WTC11 (cell line): ENCODE measurements around the gene PRR20G. TPM values are rescaled to one million over a fixed set of nuclear protein-coding genes. Genes with fewer than 3 reads are reported as not detected.

Experiments
- ATAC-seq: fragments of 200-7000 bp; cut with Tn5 transposase; 2 replicates; pipeline ENCODE4 v1.10.0; 2021; ENCODE audit warnings: mild to moderate bottlenecking, moderate library complexity
- CTCF ChIA-PET: fragments of 300-600 bp; sonication (Branson Sonifier 250); formaldehyde crosslinking; loops from one replicate; lab custom pipeline; 2021; ENCODE audit warnings: antibody characterized with exemption; lab: Charles Lee
- POLR2A ChIA-PET: fragments of 350-600 bp; sonication (Branson Sonifier 250); formaldehyde crosslinking; loops from one replicate; lab custom pipeline; 2021; ENCODE audit warnings: antibody characterized with exemption; lab: Charles Lee
- DNase-seq: peaks from one replicate; pipeline ENCODE4 v3.0.0; 2021; ENCODE audit warnings: low spot score
- H3K27ac Mint-ChIP-seq: 2 replicates; pipeline ENCODE4 v1.8.0; 2021; ENCODE audit warnings: mixed read lengths
- H3K27me3 Mint-ChIP-seq: 2 replicates; pipeline ENCODE4 v1.8.0; 2021; ENCODE audit warnings: low read depth, mild to moderate bottlenecking, moderate library complexity, mixed read lengths
- H3K36me3 Mint-ChIP-seq: 2 replicates; pipeline ENCODE4 v1.8.0; 2021; ENCODE audit warnings: mixed read lengths
- H3K4me1 Mint-ChIP-seq: 2 replicates; pipeline ENCODE4 v1.8.0; 2022; ENCODE audit warnings: mixed read lengths
- H3K4me3 Mint-ChIP-seq: 2 replicates; pipeline ENCODE4 v1.8.0; 2021; ENCODE audit warnings: mild to moderate bottlenecking, moderate library complexity, mixed read lengths
- H3K9me3 Mint-ChIP-seq: 2 replicates; pipeline ENCODE4 v1.8.0; 2021; ENCODE audit warnings: mixed read lengths
- CBFB ChIP-seq: sonication (generic); formaldehyde crosslinking; IDR thresholded peaks from 2 replicates; pipeline ENCODE4 v1.8.1; 2022; ENCODE audit warnings: mild to moderate bottlenecking, low read depth, missing genetic modification reagents
- CREM ChIP-seq: sonication (generic); formaldehyde crosslinking; IDR thresholded peaks from 2 replicates; pipeline ENCODE4 v1.8.1; 2022; ENCODE audit warnings: mild to moderate bottlenecking, missing genetic modification reagents, moderate library complexity
- ESRRA ChIP-seq: sonication (generic); formaldehyde crosslinking; IDR thresholded peaks from 2 replicates; pipeline ENCODE4 v1.8.1; 2022; ENCODE audit warnings: mild to moderate bottlenecking, missing genetic modification reagents, borderline replicate concordance
- ETV6 ChIP-seq: sonication (generic); formaldehyde crosslinking; IDR thresholded peaks from 2 replicates; pipeline ENCODE4 v1.8.1; 2022; ENCODE audit warnings: mild to moderate bottlenecking, missing genetic modification reagents
- GABPB1 ChIP-seq: sonication (generic); formaldehyde crosslinking; IDR thresholded peaks from 2 replicates; pipeline ENCODE4 v1.8.1; 2023; ENCODE audit warnings: mild to moderate bottlenecking, missing genetic modification reagents
- GRHL2 ChIP-seq: fragments of 250-450 bp; sonication (Bioruptor Pico); IDR thresholded peaks from 2 replicates; pipeline ENCODE4 v1.8.0; 2022; ENCODE audit warnings: mild to moderate bottlenecking, moderate library complexity; ENCODE audit not compliant: insufficient replicate concordance, severe bottlenecking
- JAZF1 ChIP-seq: fragments of 250-450 bp; sonication (Bioruptor Pico); IDR thresholded peaks from 2 replicates; pipeline ENCODE4 v1.9.0; 2021; ENCODE audit warnings: moderate library complexity, mild to moderate bottlenecking, inconsistent platforms
- KAT7 ChIP-seq: sonication (generic); formaldehyde crosslinking; IDR thresholded peaks from 2 replicates; pipeline ENCODE4 v1.8.1; 2023; ENCODE audit warnings: missing genetic modification reagents, mild to moderate bottlenecking, borderline replicate concordance
- MYBL2 ChIP-seq: sonication (generic); formaldehyde crosslinking; IDR thresholded peaks from 2 replicates; pipeline ENCODE4 v1.8.1; 2023; ENCODE audit warnings: mild to moderate bottlenecking, moderate library complexity, missing genetic modification reagents
- NFYB ChIP-seq: sonication (generic); formaldehyde crosslinking; conservative IDR thresholded peaks from 2 replicates; pipeline ENCODE4 v1.8.0; 2022; ENCODE audit warnings: low read depth, missing genetic modification reagents
- NR1H2 ChIP-seq: sonication (generic); formaldehyde crosslinking; IDR thresholded peaks from 2 replicates; pipeline ENCODE4 v1.9.0; 2021; ENCODE audit warnings: mild to moderate bottlenecking, moderate library complexity, missing genetic modification reagents
- NR3C1 ChIP-seq: sonication (generic); formaldehyde crosslinking; conservative IDR thresholded peaks from 2 replicates; pipeline ENCODE4 v1.8.1; 2023; ENCODE audit warnings: low read depth, mild to moderate bottlenecking, missing genetic modification reagents
- RELA ChIP-seq: sonication (generic); formaldehyde crosslinking; IDR thresholded peaks from 2 replicates; pipeline ENCODE4 v1.8.1; 2022; ENCODE audit warnings: missing genetic modification reagents, mild to moderate bottlenecking, borderline replicate concordance
- SP1 ChIP-seq: sonication (generic); formaldehyde crosslinking; conservative IDR thresholded peaks from 2 replicates; pipeline ENCODE4 v1.8.1; 2022; ENCODE audit warnings: missing genetic modification reagents
- TEAD4 ChIP-seq: sonication (generic); formaldehyde crosslinking; IDR thresholded peaks from 2 replicates; pipeline ENCODE4 v1.8.0; 2022; ENCODE audit warnings: mild to moderate bottlenecking, missing genetic modification reagents
- ZNF219 ChIP-seq: sonication (generic); formaldehyde crosslinking; IDR thresholded peaks from 2 replicates; pipeline ENCODE4 v1.8.0; 2023; ENCODE audit warnings: missing genetic modification reagents, mild to moderate bottlenecking, borderline replicate concordance
- ZNF232 ChIP-seq: sonication (generic); formaldehyde crosslinking; IDR thresholded peaks from 2 replicates; pipeline ENCODE4 v1.8.0; 2022; ENCODE audit warnings: mild to moderate bottlenecking, missing genetic modification reagents
- total RNA-seq: library from RNA; stranded (reverse); gene quantifications from 3 replicates; pipeline ENCODE4 v1.2.3, GENCODE V29; 2021
- TF ChIP-seq, protein P1 (sequence below): fragments of 250-450 bp; sonication (Bioruptor Pico); IDR thresholded peaks from 2 replicates; pipeline ENCODE4 v1.9.0; 2021; ENCODE audit warnings: mild to moderate bottlenecking, borderline replicate concordance
- TF ChIP-seq, protein P2 (sequence below): sonication (generic); formaldehyde crosslinking; IDR thresholded peaks from 2 replicates; pipeline ENCODE4 v1.8.0; 2023; ENCODE audit warnings: mild to moderate bottlenecking, missing genetic modification reagents
- TF ChIP-seq, protein P3 (sequence below): fragments of 250-450 bp; sonication (Bioruptor Pico); IDR thresholded peaks from 2 replicates; pipeline ENCODE4 v1.9.0; 2021; ENCODE audit warnings: mild to moderate bottlenecking
- TF ChIP-seq, protein P4 (sequence below): sonication (generic); formaldehyde crosslinking; IDR thresholded peaks from 2 replicates; pipeline ENCODE4 v1.8.1; 2023; ENCODE audit warnings: mild to moderate bottlenecking, missing genetic modification reagents, moderate library complexity
- TF ChIP-seq, protein P5 (sequence below): sonication (generic); formaldehyde crosslinking; IDR thresholded peaks from 2 replicates; pipeline ENCODE4 v1.8.1; 2022; ENCODE audit warnings: mild to moderate bottlenecking, moderate library complexity, missing genetic modification reagents
- TF ChIP-seq, protein P6 (sequence below): sonication (generic); formaldehyde crosslinking; conservative IDR thresholded peaks from 2 replicates; pipeline ENCODE4 v1.8.1; 2022; ENCODE audit warnings: mild to moderate bottlenecking, missing genetic modification reagents
- TF ChIP-seq, protein P7 (sequence below): sonication (generic); formaldehyde crosslinking; IDR thresholded peaks from 2 replicates; pipeline ENCODE4 v1.8.1; 2022; ENCODE audit warnings: low read depth, missing genetic modification reagents, borderline replicate concordance

PRR20G gene
- total RNA-seq, 1 experiment from 2014 or later = not detected

DNA sequence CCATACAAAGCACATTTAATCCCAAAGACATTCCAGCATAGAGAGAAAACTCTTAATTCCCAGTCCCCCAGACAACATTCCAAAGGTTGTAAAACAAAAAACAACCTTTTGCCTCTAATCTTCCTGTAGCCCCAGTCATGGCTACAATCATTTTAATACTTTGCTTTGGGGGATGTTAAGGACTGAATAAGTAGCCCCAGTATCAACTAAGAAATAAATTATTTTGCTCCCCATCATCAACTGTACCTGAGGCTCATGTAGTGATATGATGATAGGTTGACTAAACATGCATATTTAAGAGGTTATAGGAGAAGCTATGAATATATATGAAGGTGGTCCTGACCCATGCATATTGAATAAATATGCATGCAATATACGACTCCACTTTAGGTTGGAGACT, 40.6 kb downstream of the PRR20G start (continued):
- TF ChIP-seq, protein P1, sequence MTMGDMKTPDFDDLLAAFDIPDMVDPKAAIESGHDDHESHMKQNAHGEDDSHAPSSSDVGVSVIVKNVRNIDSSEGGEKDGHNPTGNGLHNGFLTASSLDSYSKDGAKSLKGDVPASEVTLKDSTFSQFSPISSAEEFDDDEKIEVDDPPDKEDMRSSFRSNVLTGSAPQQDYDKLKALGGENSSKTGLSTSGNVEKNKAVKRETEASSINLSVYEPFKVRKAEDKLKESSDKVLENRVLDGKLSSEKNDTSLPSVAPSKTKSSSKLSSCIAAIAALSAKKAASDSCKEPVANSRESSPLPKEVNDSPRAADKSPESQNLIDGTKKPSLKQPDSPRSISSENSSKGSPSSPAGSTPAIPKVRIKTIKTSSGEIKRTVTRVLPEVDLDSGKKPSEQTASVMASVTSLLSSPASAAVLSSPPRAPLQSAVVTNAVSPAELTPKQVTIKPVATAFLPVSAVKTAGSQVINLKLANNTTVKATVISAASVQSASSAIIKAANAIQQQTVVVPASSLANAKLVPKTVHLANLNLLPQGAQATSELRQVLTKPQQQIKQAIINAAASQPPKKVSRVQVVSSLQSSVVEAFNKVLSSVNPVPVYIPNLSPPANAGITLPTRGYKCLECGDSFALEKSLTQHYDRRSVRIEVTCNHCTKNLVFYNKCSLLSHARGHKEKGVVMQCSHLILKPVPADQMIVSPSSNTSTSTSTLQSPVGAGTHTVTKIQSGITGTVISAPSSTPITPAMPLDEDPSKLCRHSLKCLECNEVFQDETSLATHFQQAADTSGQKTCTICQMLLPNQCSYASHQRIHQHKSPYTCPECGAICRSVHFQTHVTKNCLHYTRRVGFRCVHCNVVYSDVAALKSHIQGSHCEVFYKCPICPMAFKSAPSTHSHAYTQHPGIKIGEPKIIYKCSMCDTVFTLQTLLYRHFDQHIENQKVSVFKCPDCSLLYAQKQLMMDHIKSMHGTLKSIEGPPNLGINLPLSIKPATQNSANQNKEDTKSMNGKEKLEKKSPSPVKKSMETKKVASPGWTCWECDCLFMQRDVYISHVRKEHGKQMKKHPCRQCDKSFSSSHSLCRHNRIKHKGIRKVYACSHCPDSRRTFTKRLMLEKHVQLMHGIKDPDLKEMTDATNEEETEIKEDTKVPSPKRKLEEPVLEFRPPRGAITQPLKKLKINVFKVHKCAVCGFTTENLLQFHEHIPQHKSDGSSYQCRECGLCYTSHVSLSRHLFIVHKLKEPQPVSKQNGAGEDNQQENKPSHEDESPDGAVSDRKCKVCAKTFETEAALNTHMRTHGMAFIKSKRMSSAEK (CRISPR knock-in tag) = no peak
- TF ChIP-seq KAT7 (CRISPR knock-in tag) (no peak), ZNF232 (CRISPR knock-in tag) (no peak), ZNF219 (CRISPR knock-in tag) (no peak), ETV6 (CRISPR knock-in tag) (no peak), NFYB (CRISPR knock-in tag) (no peak)
- TF ChIP-seq, protein P2, sequence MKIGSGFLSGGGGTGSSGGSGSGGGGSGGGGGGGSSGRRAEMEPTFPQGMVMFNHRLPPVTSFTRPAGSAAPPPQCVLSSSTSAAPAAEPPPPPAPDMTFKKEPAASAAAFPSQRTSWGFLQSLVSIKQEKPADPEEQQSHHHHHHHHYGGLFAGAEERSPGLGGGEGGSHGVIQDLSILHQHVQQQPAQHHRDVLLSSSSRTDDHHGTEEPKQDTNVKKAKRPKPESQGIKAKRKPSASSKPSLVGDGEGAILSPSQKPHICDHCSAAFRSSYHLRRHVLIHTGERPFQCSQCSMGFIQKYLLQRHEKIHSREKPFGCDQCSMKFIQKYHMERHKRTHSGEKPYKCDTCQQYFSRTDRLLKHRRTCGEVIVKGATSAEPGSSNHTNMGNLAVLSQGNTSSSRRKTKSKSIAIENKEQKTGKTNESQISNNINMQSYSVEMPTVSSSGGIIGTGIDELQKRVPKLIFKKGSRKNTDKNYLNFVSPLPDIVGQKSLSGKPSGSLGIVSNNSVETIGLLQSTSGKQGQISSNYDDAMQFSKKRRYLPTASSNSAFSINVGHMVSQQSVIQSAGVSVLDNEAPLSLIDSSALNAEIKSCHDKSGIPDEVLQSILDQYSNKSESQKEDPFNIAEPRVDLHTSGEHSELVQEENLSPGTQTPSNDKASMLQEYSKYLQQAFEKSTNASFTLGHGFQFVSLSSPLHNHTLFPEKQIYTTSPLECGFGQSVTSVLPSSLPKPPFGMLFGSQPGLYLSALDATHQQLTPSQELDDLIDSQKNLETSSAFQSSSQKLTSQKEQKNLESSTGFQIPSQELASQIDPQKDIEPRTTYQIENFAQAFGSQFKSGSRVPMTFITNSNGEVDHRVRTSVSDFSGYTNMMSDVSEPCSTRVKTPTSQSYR (CRISPR knock-in tag) = no peak
- TF ChIP-seq, protein P3, sequence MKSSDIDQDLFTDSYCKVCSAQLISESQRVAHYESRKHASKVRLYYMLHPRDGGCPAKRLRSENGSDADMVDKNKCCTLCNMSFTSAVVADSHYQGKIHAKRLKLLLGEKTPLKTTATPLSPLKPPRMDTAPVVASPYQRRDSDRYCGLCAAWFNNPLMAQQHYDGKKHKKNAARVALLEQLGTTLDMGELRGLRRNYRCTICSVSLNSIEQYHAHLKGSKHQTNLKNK (CRISPR knock-in tag) = no peak

DNA sequence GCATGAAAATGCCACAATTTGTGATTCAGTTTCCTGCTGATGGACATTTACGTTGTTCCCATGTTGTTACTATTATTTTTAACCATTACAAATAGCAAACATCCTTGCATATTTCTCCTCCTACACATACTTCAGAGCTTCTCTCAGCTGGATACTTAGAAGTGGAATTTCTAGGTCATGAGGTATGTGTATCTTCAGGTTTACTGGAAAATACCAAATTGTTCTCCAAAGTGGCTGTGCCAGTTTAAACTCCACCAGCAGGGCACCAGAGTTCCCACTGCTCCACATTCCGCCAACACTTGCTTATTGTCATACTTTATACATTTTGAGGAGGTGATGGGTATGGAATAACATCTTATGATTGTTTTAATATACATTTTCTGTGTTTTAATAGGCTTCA, 49.2 kb downstream of the PRR20G start:
- Mint-ChIP-seq H3K36me3 (peaks cover 18% of the 10 kb centered on the region), H3K27me3 (peaks cover 4% of the 10 kb centered on the region), H3K27ac (no peak overlapping the region), H3K9me3 (peaks cover 34% of the 10 kb centered on the region), H3K4me1 (no peaks in the 10 kb centered on the region), H3K4me3 (no peak overlapping the region)
- CTCF ChIA-PET = no interaction called here
- DNase-seq = no peak
- POLR2A ChIA-PET = no interaction called here
- no peak for TF ChIP-seq SP1
- TF ChIP-seq JAZF1 (CRISPR knock-in tag) = no peak
- TF ChIP-seq, protein P4, sequence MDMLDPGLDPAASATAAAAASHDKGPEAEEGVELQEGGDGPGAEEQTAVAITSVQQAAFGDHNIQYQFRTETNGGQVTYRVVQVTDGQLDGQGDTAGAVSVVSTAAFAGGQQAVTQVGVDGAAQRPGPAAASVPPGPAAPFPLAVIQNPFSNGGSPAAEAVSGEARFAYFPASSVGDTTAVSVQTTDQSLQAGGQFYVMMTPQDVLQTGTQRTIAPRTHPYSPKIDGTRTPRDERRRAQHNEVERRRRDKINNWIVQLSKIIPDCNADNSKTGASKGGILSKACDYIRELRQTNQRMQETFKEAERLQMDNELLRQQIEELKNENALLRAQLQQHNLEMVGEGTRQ = no peak
- no peak for TF ChIP-seq TEAD4 (CRISPR knock-in tag)
- TF ChIP-seq GRHL2 (CRISPR knock-in tag) = no peak
- TF ChIP-seq CBFB (CRISPR knock-in tag) = no peak
- TF ChIP-seq ESRRA (CRISPR knock-in tag) = no peak
- TF ChIP-seq, protein P5, sequence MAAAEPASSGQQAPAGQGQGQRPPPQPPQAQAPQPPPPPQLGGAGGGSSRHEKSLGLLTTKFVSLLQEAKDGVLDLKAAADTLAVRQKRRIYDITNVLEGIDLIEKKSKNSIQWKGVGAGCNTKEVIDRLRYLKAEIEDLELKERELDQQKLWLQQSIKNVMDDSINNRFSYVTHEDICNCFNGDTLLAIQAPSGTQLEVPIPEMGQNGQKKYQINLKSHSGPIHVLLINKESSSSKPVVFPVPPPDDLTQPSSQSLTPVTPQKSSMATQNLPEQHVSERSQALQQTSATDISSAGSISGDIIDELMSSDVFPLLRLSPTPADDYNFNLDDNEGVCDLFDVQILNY = no peak
- TF ChIP-seq, protein P6, sequence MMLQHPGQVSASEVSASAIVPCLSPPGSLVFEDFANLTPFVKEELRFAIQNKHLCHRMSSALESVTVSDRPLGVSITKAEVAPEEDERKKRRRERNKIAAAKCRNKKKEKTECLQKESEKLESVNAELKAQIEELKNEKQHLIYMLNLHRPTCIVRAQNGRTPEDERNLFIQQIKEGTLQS = no peak
- no peak for TF ChIP-seq CREM
- TF ChIP-seq NR1H2 (CRISPR knock-in tag) = no peak
- no peak for TF ChIP-seq MYBL2 (CRISPR knock-in tag)
- TF ChIP-seq, protein P7, sequence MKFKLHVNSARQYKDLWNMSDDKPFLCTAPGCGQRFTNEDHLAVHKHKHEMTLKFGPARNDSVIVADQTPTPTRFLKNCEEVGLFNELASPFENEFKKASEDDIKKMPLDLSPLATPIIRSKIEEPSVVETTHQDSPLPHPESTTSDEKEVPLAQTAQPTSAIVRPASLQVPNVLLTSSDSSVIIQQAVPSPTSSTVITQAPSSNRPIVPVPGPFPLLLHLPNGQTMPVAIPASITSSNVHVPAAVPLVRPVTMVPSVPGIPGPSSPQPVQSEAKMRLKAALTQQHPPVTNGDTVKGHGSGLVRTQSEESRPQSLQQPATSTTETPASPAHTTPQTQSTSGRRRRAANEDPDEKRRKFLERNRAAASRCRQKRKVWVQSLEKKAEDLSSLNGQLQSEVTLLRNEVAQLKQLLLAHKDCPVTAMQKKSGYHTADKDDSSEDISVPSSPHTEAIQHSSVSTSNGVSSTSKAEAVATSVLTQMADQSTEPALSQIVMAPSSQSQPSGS (CRISPR knock-in tag) = no peak
- no peak for TF ChIP-seq RELA (CRISPR knock-in tag)
- no peak for TF ChIP-seq NR3C1 (CRISPR knock-in tag)
- TF ChIP-seq GABPB1 = no peak
- ATAC-seq = no peak
